Measurements from ENCODE around the gene ANP32B.
"Not testable (repeated sequence)": the region's sequence is repeated elsewhere in the genome, so short reads cannot be mapped to it uniquely, and the experiment has no call there.

The ANP32B gene

DNA sequence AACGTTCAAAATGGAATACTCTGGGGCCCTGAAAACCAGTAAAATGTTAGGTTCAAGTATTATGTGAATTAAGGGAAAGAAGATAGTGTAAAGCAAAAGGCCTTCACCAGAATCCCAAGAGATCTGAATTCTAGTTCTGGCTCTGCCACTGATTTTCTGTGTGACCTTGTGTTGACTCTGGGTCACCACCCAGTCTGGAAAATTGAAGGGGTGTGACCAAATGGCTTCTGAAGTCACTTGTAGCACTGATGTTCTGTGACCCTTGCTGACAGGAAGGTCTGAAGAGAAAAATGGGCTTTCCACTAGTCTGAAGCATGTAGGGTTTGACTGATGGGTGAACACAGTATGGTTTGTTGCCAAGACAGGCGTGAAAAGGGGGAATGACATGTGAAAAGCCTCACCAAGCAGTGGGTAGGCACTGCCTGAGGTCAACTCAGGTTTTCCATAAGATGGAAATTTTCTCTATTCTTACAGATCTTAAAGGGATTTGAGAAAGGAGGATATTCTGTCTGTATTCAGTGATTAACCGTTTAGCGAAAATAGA is 33.1 kb downstream of the ANP32B start:
- TF ChIP-seq, protein P1, sequence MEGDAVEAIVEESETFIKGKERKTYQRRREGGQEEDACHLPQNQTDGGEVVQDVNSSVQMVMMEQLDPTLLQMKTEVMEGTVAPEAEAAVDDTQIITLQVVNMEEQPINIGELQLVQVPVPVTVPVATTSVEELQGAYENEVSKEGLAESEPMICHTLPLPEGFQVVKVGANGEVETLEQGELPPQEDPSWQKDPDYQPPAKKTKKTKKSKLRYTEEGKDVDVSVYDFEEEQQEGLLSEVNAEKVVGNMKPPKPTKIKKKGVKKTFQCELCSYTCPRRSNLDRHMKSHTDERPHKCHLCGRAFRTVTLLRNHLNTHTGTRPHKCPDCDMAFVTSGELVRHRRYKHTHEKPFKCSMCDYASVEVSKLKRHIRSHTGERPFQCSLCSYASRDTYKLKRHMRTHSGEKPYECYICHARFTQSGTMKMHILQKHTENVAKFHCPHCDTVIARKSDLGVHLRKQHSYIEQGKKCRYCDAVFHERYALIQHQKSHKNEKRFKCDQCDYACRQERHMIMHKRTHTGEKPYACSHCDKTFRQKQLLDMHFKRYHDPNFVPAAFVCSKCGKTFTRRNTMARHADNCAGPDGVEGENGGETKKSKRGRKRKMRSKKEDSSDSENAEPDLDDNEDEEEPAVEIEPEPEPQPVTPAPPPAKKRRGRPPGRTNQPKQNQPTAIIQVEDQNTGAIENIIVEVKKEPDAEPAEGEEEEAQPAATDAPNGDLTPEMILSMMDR (conservative IDR thresholded peaks at IDR 0.05; ENCODE audit: control insufficient read depth, insufficient read depth, low read depth, low read length): no peak
- no peak for DNase-seq (ENCODE audit: low read depth)
- H3K4me3 ChIP-seq (ENCODE audit: control insufficient read depth, low read depth, low read length): no peak overlapping the region

DNA sequence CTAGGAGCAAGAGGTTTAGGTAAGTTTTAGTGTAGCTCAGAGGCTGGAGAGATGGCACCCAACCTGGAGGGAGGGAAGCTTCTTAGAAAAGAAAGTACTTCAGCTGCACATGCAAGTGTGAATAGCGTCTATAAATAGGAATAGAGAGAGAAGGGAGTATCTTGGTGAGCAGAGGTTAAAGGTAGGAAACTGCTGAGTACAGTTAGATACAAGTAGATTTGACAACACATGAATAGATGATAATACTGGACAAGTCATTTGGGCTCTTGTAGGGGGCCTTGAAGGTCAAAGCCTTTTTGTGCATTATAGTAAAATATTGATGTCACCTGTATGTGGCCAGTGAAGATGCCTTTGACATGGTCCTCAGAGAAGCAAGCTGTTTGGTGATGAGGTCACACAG is 34.2 kb downstream of the ANP32B start:
- TF ChIP-seq, protein P1 (conservative IDR thresholded peaks at IDR 0.05; ENCODE audit: control insufficient read depth, insufficient read depth, low read depth, low read length): no peak
- no peak overlapping the region for H3K4me3 ChIP-seq (ENCODE audit: control insufficient read depth, low read depth, low read length)
- no peak for DNase-seq (ENCODE audit: low read depth)

GRCh38 chr9:98018347-98018746 is 35.2 kb downstream of the ANP32B start:
- TF ChIP-seq, protein P1 (conservative IDR thresholded peaks at IDR 0.05; ENCODE audit: control insufficient read depth, insufficient read depth, low read depth, low read length): no peak
- H3K4me3 ChIP-seq (ENCODE audit: control insufficient read depth, low read depth, low read length): no peak overlapping the region
- DNase-seq (ENCODE audit: low read depth): no peak

DNA sequence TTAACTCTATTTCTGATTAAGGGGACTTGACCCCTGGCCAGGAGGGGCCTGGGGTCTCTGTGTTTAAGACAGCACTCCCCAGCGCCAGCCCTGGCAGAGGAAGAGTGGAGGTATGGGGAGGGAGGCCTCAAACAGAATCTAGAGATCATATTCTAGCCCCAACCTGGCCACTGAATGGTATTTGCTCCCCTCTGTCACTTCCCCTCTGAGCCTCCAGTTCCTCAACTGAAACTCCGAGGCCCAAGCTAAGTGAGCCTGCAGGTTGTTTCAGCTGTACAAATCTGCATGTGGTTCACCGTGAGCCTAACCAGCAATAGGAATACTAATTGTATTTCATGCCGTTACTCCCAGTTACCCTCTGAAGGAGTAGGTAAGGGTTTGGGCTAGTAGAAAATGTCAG is 36.0 kb downstream of the ANP32B start:
- H3K4me3 ChIP-seq (ENCODE audit: control insufficient read depth, low read depth, low read length): no peak overlapping the region
- TF ChIP-seq, protein P1 (conservative IDR thresholded peaks at IDR 0.05; ENCODE audit: control insufficient read depth, insufficient read depth, low read depth, low read length): no peak
- DNase-seq (ENCODE audit: low read depth): no peak

DNA sequence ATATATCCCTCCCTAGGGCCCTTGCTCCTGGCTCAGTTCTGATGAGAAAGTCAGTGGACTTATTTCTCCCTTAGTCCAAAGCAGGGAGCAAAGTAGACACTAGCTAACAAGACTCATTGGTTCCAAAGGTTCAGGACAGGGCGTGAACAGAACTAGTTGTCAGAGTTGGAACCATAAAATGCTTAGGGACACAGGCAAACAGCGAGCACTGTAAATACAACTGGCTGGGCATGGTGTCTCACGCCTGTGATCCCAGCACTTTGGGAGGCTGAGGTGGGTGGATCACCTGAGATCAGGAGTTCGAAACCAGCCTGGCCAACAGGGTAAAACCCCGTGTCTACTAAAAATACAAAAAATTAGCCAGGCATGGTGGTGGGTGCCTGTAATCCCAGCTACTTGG is 36.7 kb downstream of the ANP32B start:
- not testable (repeated sequence) for DNase-seq (ENCODE audit: low read depth); H3K4me3 ChIP-seq (ENCODE audit: control insufficient read depth, low read depth, low read length)

GRCh38 chr9:98020476-98021145 is 37.5 kb downstream of the ANP32B start:
- TF ChIP-seq, protein P1 (conservative IDR thresholded peaks at IDR 0.05; ENCODE audit: control insufficient read depth, insufficient read depth, low read depth, low read length): no peak
- no peak for DNase-seq (ENCODE audit: low read depth)
- H3K4me3 ChIP-seq (ENCODE audit: control insufficient read depth, low read depth, low read length): no peak overlapping the region

DNA sequence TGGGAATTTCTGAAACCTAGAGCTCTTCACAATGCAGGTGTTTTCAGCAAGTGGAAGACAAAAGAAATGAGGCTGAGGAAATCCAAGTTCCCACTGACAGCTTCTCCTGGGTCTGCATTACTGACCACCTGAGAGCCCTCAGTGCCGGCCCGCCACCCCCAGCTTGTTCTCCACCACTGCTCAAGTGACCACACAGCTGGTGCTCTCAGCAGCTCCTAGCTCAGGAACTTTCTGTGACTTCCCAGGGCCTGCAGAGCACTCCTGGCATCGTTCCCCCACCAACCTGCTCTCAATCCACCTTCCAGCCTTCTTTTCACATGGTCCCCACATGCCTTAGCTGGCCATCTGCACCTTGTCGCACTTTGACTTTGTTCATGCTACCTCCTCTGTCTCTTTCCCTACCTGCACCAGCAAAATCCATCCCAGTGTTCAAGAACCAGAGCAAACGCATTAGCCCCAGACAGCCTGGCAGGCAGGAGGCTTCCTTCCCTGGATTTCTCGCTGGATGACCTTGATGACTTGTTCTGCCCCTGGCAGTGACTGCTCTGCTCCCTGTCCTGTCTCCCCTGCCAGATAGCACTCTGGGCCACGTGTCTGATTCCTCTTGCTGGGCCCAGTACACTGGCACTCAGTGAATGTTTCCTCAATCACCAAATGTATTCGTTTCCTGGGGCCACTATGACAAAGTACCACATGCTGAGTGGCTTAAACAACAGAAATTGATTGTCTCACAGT is 38.3 kb downstream of the ANP32B start:
- no peak overlapping the region for H3K4me3 ChIP-seq (ENCODE audit: control insufficient read depth, low read depth, low read length)
- no peak for DNase-seq (ENCODE audit: low read depth)
- TF ChIP-seq, protein P1 (conservative IDR thresholded peaks at IDR 0.05; ENCODE audit: control insufficient read depth, insufficient read depth, low read depth, low read length): no peak
